ENCODE results near the gene SKA2.

DNA sequence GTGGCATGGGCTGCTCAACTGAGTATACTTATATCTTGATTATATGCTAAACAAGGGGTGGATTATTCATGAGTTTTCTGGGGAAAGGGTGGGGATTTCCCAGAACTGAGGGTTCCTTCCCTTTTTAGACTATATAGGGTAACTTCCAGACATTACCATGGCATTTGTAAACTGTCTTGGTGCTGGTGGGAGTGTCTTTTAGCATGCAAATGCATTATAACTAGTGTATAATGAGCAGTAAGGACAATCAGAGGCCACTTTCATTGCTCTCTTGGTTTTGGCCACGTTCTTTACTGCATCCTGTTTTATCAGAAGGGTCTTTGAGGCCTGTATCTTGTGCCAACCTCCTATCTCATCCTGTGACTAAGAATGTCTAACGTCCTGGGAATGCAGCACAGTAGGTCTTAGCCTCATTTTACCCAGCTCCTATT is 12.6 kb upstream of the SKA2 start:
- TF ChIP-seq POLR2A (IDR thresholded peaks at IDR 0.05; ENCODE audit: low read length), result no peak
- no peak for TF ChIP-seq GATA1 (IDR thresholded peaks at IDR 0.05; ENCODE audit: low read depth, low read length)
